ENCODE data around the gene ZDHHC12.

Gene ZDHHC12

GRCh38 chr9:128684325-128685199 lies 39.4 kb downstream of the ZDHHC12 start:
- DNase-seq = peak; percentile 88

GRCh38 chr9:128684065-128684324 lies 39.9 kb downstream of the ZDHHC12 start:
- no peak for DNase-seq

GRCh38 chr9:128683340-128684064 lies 40.4 kb downstream of the ZDHHC12 start:
- peak; percentile 57 for DNase-seq

GRCh38 chr9:128677794-128678193 lies 46.1 kb downstream of the ZDHHC12 start:
- DNase-seq = no peak

GRCh38 chr9:128675382-128675781 lies 48.5 kb downstream of the ZDHHC12 start:
- DNase-seq = no peak

Measured in HCEC 1CT (cell line).